T-cell (primary cell): Measurements from ENCODE around the gene PTPN1. TPM values are rescaled to one million over a fixed set of nuclear protein-coding genes. Genes with fewer than 3 reads are reported as not detected.
A peak's percentile ranks its signal among the peaks of the same experiment; 100 is the strongest.

ENCODE experiments used
- ATAC-seq, 4 experiments: fragments of 200-7000 bp in 3 of 4; fragments of 150-1000 bp in 1 of 4; cut with Tn5 transposase; replicated peaks in 1 of 4; 1 replicate in 3 of 4; 2 replicates in 1 of 4; pipeline ENCODE4 v1.10.0; 2021; ENCODE audit warnings: moderate library complexity in 3 of 4, mild to moderate bottlenecking in 2 of 4, moderate number of reproducible peaks in 1 of 4
- CTCF ChIA-PET, 2 donors: fragments of 300-600 bp; sonication (Branson Sonifier 250); formaldehyde crosslinking; loops; one replicate each; lab custom pipeline; 2022; ENCODE audit warnings: antibody characterized with exemption in 2 of 2; lab: Charles Lee
- POLR2A ChIA-PET, 2 donors: fragments of 300-600 bp; sonication (Branson Sonifier 250); formaldehyde crosslinking; loops; one replicate each; lab custom pipeline; 2022; ENCODE audit warnings: antibody characterized with exemption in 2 of 2; lab: Charles Lee
- DNase-seq, 35 experiments: peaks; one replicate each; pipeline versions ENCODE4 v3.0.0 to v3.0.0-alpha.2; 2013 to 2023
- H3K27ac ChIP-seq: one replicate; pipeline ENCODE4 v1.5.1; 2013; ENCODE audit warnings: low read length
- H3K27me3 ChIP-seq, 2 experiments: replicated peaks in 1 of 2; 1 replicate in 1 of 2; 2 replicates in 1 of 2; pipeline versions ENCODE4 v1.6.1 to v1.7.0; 2013; ENCODE audit warnings: low read length in 1 of 2, mixed read lengths in 1 of 2; ENCODE audit not compliant: control insufficient read depth in 2 of 2, insufficient read depth in 2 of 2; ENCODE audit errors: extremely low read depth in 1 of 2
- H3K36me3 ChIP-seq, 2 donors: 1 replicate in 1 of 2; 2 replicates in 1 of 2; pipeline versions ENCODE4 v1.6.1 to v1.7.0; 2013; ENCODE audit warnings: low read length in 1 of 2; ENCODE audit not compliant: control insufficient read depth in 2 of 2, insufficient read depth in 1 of 2; ENCODE audit errors: extremely low read depth in 1 of 2
- H3K4me1 ChIP-seq, 2 experiments: 1 replicate in 1 of 2; 2 replicates in 1 of 2; pipeline versions ENCODE4 v1.6.1 to v1.7.0; 2013; ENCODE audit warnings: low read length in 2 of 2, mixed read lengths in 1 of 2; ENCODE audit not compliant: insufficient read depth in 2 of 2, control insufficient read depth in 1 of 2; ENCODE audit errors: extremely low read depth in 1 of 2
- H3K4me3 ChIP-seq, 2 donors: 1 replicate in 1 of 2; 2 replicates in 1 of 2; pipeline versions ENCODE4 v1.5.1 to v1.7.0; 2013; ENCODE audit warnings: mild to moderate bottlenecking in 2 of 2, low read length in 1 of 2, moderate library complexity in 1 of 2; ENCODE audit not compliant: control insufficient read depth in 1 of 2; ENCODE audit errors: extremely low read depth in 1 of 2
- H3K9me3 ChIP-seq: 2 replicates; pipeline ENCODE4 v1.7.0; 2013
- H3K27ac Mint-ChIP-seq, 2 donors: one replicate each; pipeline ENCODE4 v1.8.0; 2020 to 2021; ENCODE audit warnings: mild to moderate bottlenecking in 2 of 2, mixed read lengths in 2 of 2
- H3K27me3 Mint-ChIP-seq, 2 donors: one replicate each; pipeline ENCODE4 v1.8.0; 2021 to 2022; ENCODE audit warnings: mixed read lengths in 2 of 2
- H3K36me3 Mint-ChIP-seq: one replicate; pipeline ENCODE4 v1.8.0; 2021; ENCODE audit warnings: mixed read lengths
- H3K4me1 Mint-ChIP-seq, 3 donors: one replicate each; pipeline ENCODE4 v1.8.0; 2020 to 2022; ENCODE audit warnings: mixed read lengths in 3 of 3, mild to moderate bottlenecking in 1 of 3
- H3K4me3 Mint-ChIP-seq, 3 donors: one replicate each; pipeline ENCODE4 v1.8.0; 2020 to 2022; ENCODE audit warnings: mild to moderate bottlenecking in 3 of 3, mixed read lengths in 3 of 3, moderate library complexity in 3 of 3
- H3K9me3 Mint-ChIP-seq, 3 donors: one replicate each; pipeline ENCODE4 v1.8.0; 2020 to 2022; ENCODE audit warnings: mixed read lengths in 3 of 3
- WGBS: methylation state at CpG from one replicate; pipeline ENCODE4 v1.1.5; 2013; ENCODE audit warnings: missing lambda C conversion rate; ENCODE audit not compliant: insufficient coverage; 5-methylcytosine and 5-hydroxymethylcytosine counted together
- total RNA-seq, 35 experiments: library from RNA in 6 of 35; stranded (reverse) in 6 of 35; fragments of 120-200 nt in 1 of 35; gene quantifications; one replicate each; pipeline versions ENCODE4 v1.2.1 to v1.2.4 and lab custom pipeline; 2013 to 2026

Gene PTPN1
- total RNA-seq, 5 donors from 2014 or later (not counting 1 experiment from before 2014, with no cell fraction given): 50.7 to 67.9 (median 55.3) TPM

DNA sequence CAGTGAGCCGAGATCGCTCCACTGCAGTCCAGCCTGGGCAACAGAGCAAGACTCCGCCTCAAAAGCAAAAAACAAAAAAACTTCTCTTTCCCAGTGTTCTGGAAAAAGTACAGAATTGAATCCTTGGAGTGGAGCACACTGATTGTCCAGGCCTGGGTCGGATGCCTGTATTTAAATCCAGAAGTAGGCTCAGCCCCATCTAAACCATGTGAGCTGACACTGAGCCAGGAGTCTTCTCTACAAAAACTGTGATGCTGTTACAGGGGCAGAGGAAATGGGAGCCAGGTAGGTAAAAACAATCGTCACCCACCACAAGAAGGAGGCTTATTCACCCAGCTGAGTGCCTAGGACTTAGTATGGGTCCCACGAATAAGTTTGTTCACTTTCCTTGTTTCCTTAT is 43.0 kb upstream of the PTPN1 start:
- Histone ChIP-seq H3K4me3 (no peak overlapping the region), H3K9me3 (no peaks in the 10 kb centered on the region), H3K27me3 (peaks cover 0 to 3% of the 10 kb centered on the region in 2 experiments), H3K4me1 (peaks cover 0 to 12% of the 10 kb centered on the region in 2 experiments), H3K27ac (no peak overlapping the region), H3K36me3 (no peaks in the 10 kb centered on the region)
- no peaks in the 10 kb centered on the region for H3K9me3 Mint-ChIP-seq
- CTCF ChIA-PET: no interaction called here
- H3K4me1 Mint-ChIP-seq: peaks cover 13 to 22% (median 20%) of the 10 kb centered on the region in 3 donors
- no CpG with 5 or more reads among the region's 6 CpGs for WGBS
- H3K4me3 Mint-ChIP-seq: no peak overlapping the region
- H3K36me3 Mint-ChIP-seq: no peaks in the 10 kb centered on the region
- ATAC-seq: no peak
- no peak overlapping the region for H3K27ac Mint-ChIP-seq
- peaks cover 0 to 1% of the 10 kb centered on the region in 2 donors for H3K27me3 Mint-ChIP-seq
- no peak for DNase-seq
- POLR2A ChIA-PET: no interaction called here

DNA sequence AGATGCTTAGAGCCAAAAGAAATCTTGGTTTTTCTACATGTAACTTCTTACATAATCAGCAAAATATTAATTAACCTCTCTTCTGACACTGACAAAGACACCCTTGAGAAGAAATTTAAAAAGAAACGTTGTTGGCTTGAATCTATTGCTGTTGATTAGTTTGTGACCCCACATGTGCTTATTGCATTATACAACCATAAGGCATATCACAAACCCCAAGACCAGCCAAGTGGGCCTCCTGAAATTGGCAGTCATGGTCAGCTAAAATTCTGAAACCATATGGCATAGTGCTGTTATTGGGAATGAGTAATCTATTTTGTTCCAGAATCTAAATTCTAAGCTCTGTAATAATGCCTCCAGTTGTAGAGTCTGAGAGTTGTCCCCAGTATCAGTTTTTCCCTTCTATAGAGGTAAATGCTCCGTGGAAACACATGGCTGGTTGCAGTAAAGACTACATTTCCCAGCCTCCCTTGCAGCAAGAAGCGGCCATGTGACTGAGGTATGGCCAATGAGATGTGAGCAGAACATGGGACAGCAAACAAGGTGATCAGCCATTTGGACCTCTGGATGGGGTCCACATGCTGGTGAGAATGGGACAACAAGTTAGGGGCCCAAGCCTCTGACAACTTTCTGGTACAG is 42.3 kb upstream of the PTPN1 start:
- Histone ChIP-seq H3K9me3 (no peaks in the 10 kb centered on the region), H3K4me3 (no peak overlapping the region), H3K27ac (no peak overlapping the region), H3K27me3 (peaks cover 0 to 3% of the 10 kb centered on the region in 2 experiments), H3K36me3 (no peaks in the 10 kb centered on the region), H3K4me1 (peaks cover 0 to 12% of the 10 kb centered on the region in 2 experiments)
- Mint-ChIP-seq H3K27ac (no peak overlapping the region), H3K9me3 (no peaks in the 10 kb centered on the region), H3K27me3 (peaks cover 0 to 1% of the 10 kb centered on the region in 2 donors), H3K4me3 (no peak overlapping the region), H3K4me1 (peaks cover 13 to 22% (median 20%) of the 10 kb centered on the region in 3 donors), H3K36me3 (no peaks in the 10 kb centered on the region)
- ChIA-PET POLR2A (interaction anchor here in 1 of 2 donors (0.7 kb wide), 1 partner anchor 16 kb away, joined by 3 read pairs; no protein-coding TSS in a partner anchor), CTCF (interaction anchor here (0.6 kb wide), 2 partner anchors 81 to 329 kb away, joined by 3 to 5 read pairs; no protein-coding TSS in a partner anchor)
- DNase-seq (peak in 18 of 35 experiments; percentile 8 to 57 (median 20)), ATAC-seq (peak in 3 of 4 experiments; percentile 41 to 79 (median 48))
- 100% methylated on average over 1 of the region's 3 CpGs for WGBS

DNA sequence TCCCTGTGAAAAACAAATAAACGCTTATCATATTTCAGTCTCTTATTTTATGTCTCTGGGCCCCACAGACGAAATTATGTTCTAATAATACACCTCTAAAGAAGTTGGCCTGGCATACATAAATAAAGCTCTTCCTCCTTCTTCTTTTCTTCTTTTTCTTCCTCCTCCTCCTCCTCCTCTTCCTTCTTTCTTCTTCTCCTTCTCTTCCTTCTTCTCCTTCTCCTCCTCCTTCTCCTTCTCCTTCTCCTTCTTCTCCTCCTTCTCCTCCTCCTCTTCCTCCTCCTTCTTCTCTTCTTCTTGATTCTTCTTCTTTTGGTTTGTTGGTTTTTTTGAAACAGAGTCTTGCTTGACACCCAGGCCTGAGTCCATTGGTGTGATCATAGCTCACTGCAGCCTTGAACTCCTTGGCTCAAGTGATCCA is 41.8 kb upstream of the PTPN1 start:
- peaks cover 13 to 25% (median 20%) of the 10 kb centered on the region in 3 donors for H3K4me1 Mint-ChIP-seq
- ChIA-PET CTCF (interaction anchor here (0.6 kb wide), 2 partner anchors 81 to 329 kb away, joined by 3 to 5 read pairs; no protein-coding TSS in a partner anchor), POLR2A (interaction anchor here in 1 of 2 donors (0.7 kb wide), 2 partner anchors 16 to 265 kb away, joined by 3 to 4 read pairs; no protein-coding TSS in a partner anchor)
- Histone ChIP-seq H3K27me3 (peaks cover 0 to 3% of the 10 kb centered on the region in 2 experiments), H3K9me3 (no peaks in the 10 kb centered on the region), H3K4me1 (peaks cover 0 to 12% of the 10 kb centered on the region in 2 experiments), H3K36me3 (no peaks in the 10 kb centered on the region), H3K4me3 (no peak overlapping the region), H3K27ac (no peak overlapping the region)
- 95% methylated on average over 2 of the region's 2 CpGs for WGBS
- no peak overlapping the region for H3K4me3 Mint-ChIP-seq
- no peaks in the 10 kb centered on the region for H3K36me3 Mint-ChIP-seq
- H3K27me3 Mint-ChIP-seq: peaks cover 0 to 1% of the 10 kb centered on the region in 2 donors
- H3K9me3 Mint-ChIP-seq: no peaks in the 10 kb centered on the region
- ATAC-seq: no peak
- no peak for DNase-seq
- no peak overlapping the region for H3K27ac Mint-ChIP-seq

DNA sequence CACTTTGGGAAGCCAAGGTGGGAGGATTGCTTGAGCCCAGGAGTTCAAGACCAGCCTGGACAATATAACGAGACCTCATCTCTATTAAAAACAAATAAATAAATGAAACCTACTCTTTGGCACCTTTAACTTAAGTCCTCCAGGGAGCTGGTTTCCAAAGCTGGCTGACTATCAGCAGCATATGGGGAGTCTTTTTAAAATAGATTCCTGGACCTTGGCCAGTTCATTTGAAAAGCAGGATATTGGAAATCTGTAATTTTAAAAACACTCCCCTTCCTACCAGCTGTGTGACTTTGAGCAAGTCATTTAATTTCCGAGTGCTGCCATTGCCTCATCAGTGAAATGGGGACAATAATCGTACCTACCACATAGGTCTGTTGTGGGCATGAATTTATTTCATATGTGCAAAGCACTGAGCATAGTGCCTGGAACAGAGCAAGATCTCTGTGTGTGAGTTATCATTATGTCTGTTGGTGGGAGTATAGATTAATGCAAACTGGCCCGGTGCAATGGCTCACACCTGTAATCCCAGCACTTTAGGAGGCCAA is 40.9 kb upstream of the PTPN1 start:
- DNase-seq: no peak
- H3K27ac Mint-ChIP-seq: no peak overlapping the region
- peaks cover 10 to 23% (median 16%) of the 10 kb centered on the region in 3 donors for H3K4me1 Mint-ChIP-seq

DNA sequence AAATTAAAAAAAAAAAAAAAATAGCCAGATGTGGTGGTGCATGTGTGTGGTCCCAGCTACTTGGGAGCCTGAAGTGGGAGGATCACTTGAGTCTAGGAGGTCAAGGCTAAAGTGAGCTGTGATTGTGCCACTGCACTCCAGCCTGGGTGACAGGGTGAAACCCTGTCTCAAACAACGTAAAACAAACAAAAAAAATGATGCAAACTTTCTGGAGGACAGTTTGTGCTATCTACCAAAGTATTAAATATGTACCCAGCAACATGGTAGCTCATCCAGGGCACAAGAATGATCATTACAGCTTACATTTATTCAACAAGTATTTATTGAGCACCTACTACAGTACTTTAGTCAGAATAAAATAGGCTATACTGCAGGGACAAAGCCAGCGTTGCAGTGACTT is 40.4 kb upstream of the PTPN1 start:
- Histone ChIP-seq H3K9me3 (no peaks in the 10 kb centered on the region), H3K4me1 (peaks cover 0 to 4% of the 10 kb centered on the region in 2 experiments), H3K27ac (no peak overlapping the region), H3K4me3 (no peak overlapping the region), H3K27me3 (no peaks in the 10 kb centered on the region), H3K36me3 (no peaks in the 10 kb centered on the region)
- peaks cover 7 to 21% (median 14%) of the 10 kb centered on the region in 3 donors for H3K4me1 Mint-ChIP-seq
- no peak overlapping the region for H3K27ac Mint-ChIP-seq
- ATAC-seq (no peak), DNase-seq (no peak)
- no peak overlapping the region for H3K4me3 Mint-ChIP-seq
- POLR2A ChIA-PET: no interaction called here
- CTCF ChIA-PET: no interaction called here
- H3K9me3 Mint-ChIP-seq: no peaks in the 10 kb centered on the region
- no peaks in the 10 kb centered on the region for H3K36me3 Mint-ChIP-seq
- no peaks in the 10 kb centered on the region for H3K27me3 Mint-ChIP-seq
- 100% methylated on average over 2 of the region's 2 CpGs for WGBS

More for the DNA sequence above, 40.9 kb upstream of the PTPN1 start:
- Mint-ChIP-seq H3K36me3 (no peaks in the 10 kb centered on the region), H3K9me3 (no peaks in the 10 kb centered on the region), H3K27me3 (peaks cover 0 to 1% of the 10 kb centered on the region in 2 donors), H3K4me3 (no peak overlapping the region)
- no peaks in the 10 kb centered on the region for H3K9me3 ChIP-seq
- no peaks in the 10 kb centered on the region for H3K36me3 ChIP-seq
- no peak overlapping the region for H3K4me3 ChIP-seq
- peaks cover 0 to 3% of the 10 kb centered on the region in 2 experiments for H3K27me3 ChIP-seq
- WGBS: no CpG with 5 or more reads among the region's 4 CpGs
- POLR2A ChIA-PET: interaction anchor here in 1 of 2 donors (0.7 kb wide), 1 partner anchor 266 kb away, joined by 4 read pairs; no protein-coding TSS in a partner anchor
- peaks cover 0 to 8% of the 10 kb centered on the region in 2 experiments for H3K4me1 ChIP-seq
- CTCF ChIA-PET: no interaction called here
- ATAC-seq: no peak
- H3K27ac ChIP-seq: no peak overlapping the region

DNA sequence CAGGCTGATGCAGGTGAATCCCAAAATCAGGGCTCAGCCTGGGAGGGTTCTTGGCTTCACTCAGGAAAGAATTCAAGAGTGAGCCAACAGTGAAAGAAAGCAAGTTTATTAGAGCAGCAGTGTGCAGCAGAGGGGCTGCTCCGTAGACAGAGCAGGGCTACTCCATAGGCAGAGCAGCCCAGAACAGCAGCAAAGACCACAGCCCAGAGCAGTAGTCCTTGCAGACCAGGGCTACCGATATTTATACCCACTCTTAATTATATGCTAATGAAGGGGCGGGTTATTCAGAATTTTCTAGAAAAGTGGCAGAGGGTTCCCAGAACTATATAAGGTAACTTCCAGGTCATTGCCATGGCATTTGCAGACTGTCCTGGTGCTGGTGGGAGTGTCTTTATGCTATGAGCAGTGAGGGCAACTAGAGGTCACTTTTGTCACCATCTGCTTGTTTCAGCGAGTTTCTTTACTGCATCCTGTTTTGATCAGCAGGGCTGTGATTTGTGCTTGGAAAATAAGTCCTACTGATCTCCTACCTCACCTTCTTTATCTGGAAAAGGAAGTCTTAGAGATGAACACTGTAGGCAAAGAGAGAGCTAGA is 39.8 kb upstream of the PTPN1 start:
- Histone ChIP-seq H3K4me1 (peaks cover 0 to 4% of the 10 kb centered on the region in 2 experiments), H3K27me3 (no peaks in the 10 kb centered on the region), H3K36me3 (no peaks in the 10 kb centered on the region), H3K9me3 (no peaks in the 10 kb centered on the region), H3K4me3 (no peak overlapping the region), H3K27ac (no peak overlapping the region)
- H3K4me1 Mint-ChIP-seq: peaks cover 7 to 21% (median 14%) of the 10 kb centered on the region in 3 donors
- no peak for DNase-seq
- ATAC-seq: no peak
- H3K27ac Mint-ChIP-seq: no peak overlapping the region
- no peaks in the 10 kb centered on the region for H3K36me3 Mint-ChIP-seq
- no CpG with 5 or more reads among the region's 4 CpGs for WGBS
- ChIA-PET CTCF (interaction anchor here in 1 of 2 donors (0.8 to 1.7 kb wide), 2 partner anchors 13 to 118 kb away, joined by 7 read pairs; no protein-coding TSS in a partner anchor), POLR2A (interaction anchor here in 1 of 2 donors (0.6 kb wide), 2 partner anchors 42 to 341 kb away, joined by 3 read pairs; no protein-coding TSS in a partner anchor)
- no peaks in the 10 kb centered on the region for H3K27me3 Mint-ChIP-seq
- no peak overlapping the region for H3K4me3 Mint-ChIP-seq
- H3K9me3 Mint-ChIP-seq: no peaks in the 10 kb centered on the region
